ENCODE results near the gene SFPQ.

SFPQ gene

GRCh38 chr1:35188578-35189392 lies 4.2 kb downstream of the SFPQ start:
- no peak for DNase-seq (ENCODE audit: low spot score)

GRCh38 chr1:35187816-35188342 lies 5.1 kb downstream of the SFPQ start:
- DNase-seq (ENCODE audit: low spot score), result no peak

- DNase-seq (ENCODE audit: low spot score), result no peak
Measured at GRCh38 chr1:35186239-35186638, 6.7 kb downstream of the SFPQ start.

- no peak for DNase-seq (ENCODE audit: low spot score)
Measured at GRCh38 chr1:35185200-35185599, 7.7 kb downstream of the SFPQ start.

GRCh38 chr1:35184495-35185199 lies 8.3 kb downstream of the SFPQ start:
- no peak for DNase-seq (ENCODE audit: low spot score)

- no peak for DNase-seq (ENCODE audit: low spot score)
Measured at GRCh38 chr1:35181790-35182455, 11.0 kb downstream of the SFPQ start.

GRCh38 chr1:35180776-35181374 lies 12.1 kb downstream of the SFPQ start:
- DNase-seq (ENCODE audit: low spot score), result no peak

- no peak for DNase-seq (ENCODE audit: low spot score)
Measured at GRCh38 chr1:35179908-35180307, 13.0 kb downstream of the SFPQ start.

GRCh38 chr1:35178874-35179380 lies 14.0 kb downstream of the SFPQ start:
- DNase-seq (ENCODE audit: low spot score), result no peak

GRCh38 chr1:35178295-35178695 lies 14.7 kb downstream of the SFPQ start:
- no peak for DNase-seq (ENCODE audit: low spot score)

GRCh38 chr1:35177237-35177786 lies 15.6 kb downstream of the SFPQ start:
- no peak for DNase-seq (ENCODE audit: low spot score)

- DNase-seq (ENCODE audit: low spot score), result no peak
Measured at GRCh38 chr1:35175602-35176001, 17.3 kb downstream of the SFPQ start.

- DNase-seq (ENCODE audit: low spot score), result no peak
Measured at GRCh38 chr1:35175098-35175576, 17.8 kb downstream of the SFPQ start.

GRCh38 chr1:35173909-35174540 lies 18.9 kb downstream of the SFPQ start:
- no peak for DNase-seq (ENCODE audit: low spot score)

- DNase-seq (ENCODE audit: low spot score), result no peak
Measured at GRCh38 chr1:35173491-35173890, 19.5 kb downstream of the SFPQ start.

- no peak for DNase-seq (ENCODE audit: low spot score)
Measured at GRCh38 chr1:35172022-35172421, 20.9 kb downstream of the SFPQ start.

GRCh38 chr1:35171579-35171978 lies 21.4 kb downstream of the SFPQ start:
- no peak for DNase-seq (ENCODE audit: low spot score)

GRCh38 chr1:35164893-35165292 lies 28.1 kb downstream of the SFPQ start:
- DNase-seq (ENCODE audit: low spot score), result no peak

GRCh38 chr1:35151220-35151619 lies 41.7 kb downstream of the SFPQ start:
- no peak for DNase-seq (ENCODE audit: low spot score)

- DNase-seq (ENCODE audit: low spot score), result peak; percentile 27
Measured at GRCh38 chr1:35145892-35146549, 46.9 kb downstream of the SFPQ start.
